GM19438 (cell line): ENCODE measurements around the gene MRPL19.

ENCODE experiments used
- ATAC-seq: cut with Tn5 transposase; IDR thresholded peaks from one replicate; pipeline ENCODE4 v1.9.1; 2021; ENCODE audit warnings: low read depth; ENCODE audit not compliant: unreplicated experiment

Gene MRPL19

DNA sequence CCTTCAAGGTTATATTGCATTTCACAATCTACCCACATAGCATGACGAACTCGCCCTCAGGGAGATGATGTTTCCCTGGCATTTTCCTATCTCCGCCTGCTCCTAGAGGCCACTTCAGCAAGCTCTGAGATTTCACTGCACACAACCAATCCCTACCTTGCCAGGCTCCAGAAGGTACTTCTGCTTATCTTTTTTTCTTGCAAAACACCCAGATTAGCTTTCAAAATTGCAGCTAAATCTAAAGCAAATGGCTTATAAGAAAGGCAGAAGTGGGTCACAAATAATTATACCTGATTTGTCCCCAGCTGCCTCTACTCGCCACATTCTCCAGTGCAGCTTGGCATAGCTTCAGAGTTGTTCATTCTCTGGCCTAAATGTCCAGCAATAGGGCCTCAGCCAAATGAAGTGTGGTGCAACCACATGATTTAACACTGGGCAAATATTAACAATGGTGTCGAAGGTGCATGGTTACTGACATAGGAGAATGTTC, 32.4 kb upstream of the MRPL19 start:
- ATAC-seq, result no peak

DNA sequence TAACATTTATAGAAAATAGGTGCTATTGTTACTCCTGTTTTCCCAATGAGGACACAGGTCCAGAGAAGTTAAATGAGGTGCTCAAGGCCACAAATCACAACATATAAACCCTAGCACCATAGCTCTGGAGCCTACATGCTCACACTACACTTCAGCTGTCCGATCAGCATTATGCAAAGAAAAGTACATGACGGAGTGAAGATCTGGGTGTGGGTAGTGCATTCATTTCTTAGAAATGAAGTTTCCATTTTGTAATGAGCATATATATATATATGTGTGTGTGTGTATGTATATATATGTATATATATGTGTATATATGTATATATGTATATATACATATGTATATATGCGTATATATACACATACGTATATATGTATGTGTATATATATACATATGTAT, 30.2 kb upstream of the MRPL19 start:
- no peak for ATAC-seq

DNA sequence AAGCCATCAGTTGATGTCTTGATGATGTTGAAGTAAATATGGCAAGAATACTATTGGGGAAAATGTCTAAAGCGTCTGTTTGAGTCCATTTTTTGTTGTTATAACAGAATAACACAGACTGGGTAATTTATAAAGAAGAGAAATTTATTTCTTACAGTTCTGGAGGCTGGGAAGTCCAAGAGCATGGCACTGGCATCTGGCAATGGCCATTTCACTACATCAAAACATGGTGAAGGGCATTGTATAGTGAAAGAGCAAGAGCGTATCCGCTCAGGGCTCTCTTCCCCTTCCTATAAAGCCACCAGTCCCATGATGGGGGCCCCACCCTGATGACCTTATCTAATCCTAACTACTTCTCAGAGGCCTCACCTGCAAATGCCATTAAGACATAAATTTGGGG, 29.6 kb upstream of the MRPL19 start:
- no peak for ATAC-seq

- ATAC-seq, result no peak
Measured at GRCh38 chr2:75619956-75620740, 26.4 kb upstream of the MRPL19 start.

- ATAC-seq, result no peak
Measured at GRCh38 chr2:75621228-75621627, 25.4 kb upstream of the MRPL19 start.

DNA sequence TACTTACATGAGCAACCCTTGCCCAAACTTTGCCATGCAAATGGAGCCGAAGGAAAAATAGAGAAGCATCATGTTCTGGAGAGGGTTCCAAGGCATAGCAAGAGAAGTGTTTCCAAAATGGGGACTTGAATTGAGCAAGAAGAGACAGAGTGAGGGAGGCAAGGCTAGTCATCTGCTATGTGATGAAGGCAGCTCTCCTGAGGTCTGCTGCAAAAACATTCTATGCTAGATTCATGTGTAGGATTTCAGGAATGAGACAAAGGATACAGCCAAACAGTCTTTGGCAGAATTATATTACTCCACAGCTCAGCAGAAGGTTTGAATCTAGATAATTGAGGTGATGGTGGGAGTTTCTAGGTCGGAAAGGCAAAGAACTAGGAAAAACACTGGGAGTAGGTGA, 24.1 kb upstream of the MRPL19 start:
- no peak for ATAC-seq

- no peak for ATAC-seq
Measured at GRCh38 chr2:75622929-75623328, 23.7 kb upstream of the MRPL19 start.

- ATAC-seq, result peak; percentile 75
Measured at GRCh38 chr2:75627902-75628504, 18.6 kb upstream of the MRPL19 start.

- ATAC-seq, result no peak
Measured at GRCh38 chr2:75632091-75632701, 14.4 kb upstream of the MRPL19 start.

DNA sequence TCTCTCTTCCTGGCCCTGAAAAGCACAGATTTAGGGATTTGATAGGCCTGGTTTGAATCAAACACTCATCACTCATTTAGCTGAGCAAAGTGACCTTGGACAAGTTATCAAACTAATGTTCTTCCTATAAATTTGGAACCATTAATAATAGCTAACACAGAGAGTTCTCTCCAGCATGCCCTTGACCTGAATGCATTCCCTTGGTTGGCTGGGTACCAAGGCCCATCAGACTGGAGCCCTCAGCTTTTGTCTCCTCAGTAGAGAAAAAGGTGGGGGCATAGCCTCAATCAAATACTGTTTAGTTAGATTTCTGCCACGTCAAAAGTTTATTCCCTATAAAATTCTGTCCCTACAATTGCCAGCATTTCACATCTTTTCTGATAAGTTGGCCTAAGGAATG, 13.8 kb upstream of the MRPL19 start:
- no peak for ATAC-seq

DNA sequence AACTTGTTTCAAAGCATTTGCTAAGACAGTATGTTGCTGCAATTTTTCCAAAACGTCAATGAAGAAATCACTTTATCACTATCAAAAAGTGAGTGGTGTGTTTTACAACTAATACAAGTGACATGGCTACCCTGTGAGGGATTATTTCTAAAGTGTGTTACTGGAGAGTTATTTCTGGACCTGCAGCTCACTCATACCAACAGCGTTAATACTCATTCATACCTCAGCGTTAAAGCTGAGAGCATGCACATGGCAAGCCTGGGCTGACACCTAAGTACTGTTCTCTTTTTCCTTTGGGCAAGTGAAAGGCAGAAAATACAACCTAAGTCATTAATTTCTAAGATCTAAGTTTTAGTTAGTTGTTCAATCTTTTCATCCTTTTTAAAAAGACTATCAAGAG, 13.0 kb upstream of the MRPL19 start:
- ATAC-seq, result no peak

GRCh38 chr2:75634945-75635344, 11.6 kb upstream of the MRPL19 start:
- no peak for ATAC-seq

DNA sequence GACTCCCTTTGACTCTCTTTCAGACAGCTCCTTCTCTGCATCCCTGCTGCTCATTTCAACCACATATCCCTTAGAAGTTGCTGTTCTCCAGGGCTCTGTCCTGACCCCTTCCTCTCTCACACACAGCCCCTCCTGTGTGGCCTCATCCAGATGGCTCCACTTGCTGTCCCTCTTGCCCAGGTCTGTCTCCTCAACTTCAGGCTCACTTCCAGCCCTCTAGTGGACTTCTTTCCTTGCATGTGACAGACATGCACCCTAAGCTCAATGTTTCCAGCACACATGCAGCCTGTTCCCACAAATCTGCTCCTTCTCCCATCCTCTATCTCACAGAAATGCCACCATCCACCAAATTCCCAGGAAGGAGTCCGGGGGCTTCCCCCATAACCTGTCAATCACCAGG, 9.0 kb upstream of the MRPL19 start:
- no peak for ATAC-seq

GRCh38 chr2:75640621-75641121, 5.9 kb upstream of the MRPL19 start:
- peak; percentile 95 for ATAC-seq

DNA sequence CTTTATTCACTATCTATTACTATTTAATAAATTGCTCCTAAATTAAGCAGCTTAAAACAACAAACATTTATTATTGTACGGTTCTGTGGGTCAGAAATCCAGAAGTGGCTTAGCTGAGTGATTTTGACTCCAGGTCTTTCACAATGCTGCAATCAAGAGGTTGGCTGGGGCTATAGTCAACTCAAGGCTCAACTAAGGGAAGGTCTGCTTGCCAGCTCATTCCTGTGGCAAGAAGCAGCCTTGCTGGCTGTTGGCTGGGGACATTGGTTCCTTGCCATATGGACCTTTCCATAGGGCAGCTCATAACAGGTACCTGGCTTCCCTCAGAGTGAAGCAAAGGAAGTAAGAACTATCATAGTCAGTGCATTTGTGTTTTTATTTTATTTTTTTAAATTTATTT, 5.0 kb upstream of the MRPL19 start:
- no peak for ATAC-seq

GRCh38 chr2:75643980-75644379, 2.6 kb upstream of the MRPL19 start:
- ATAC-seq, result no peak

DNA sequence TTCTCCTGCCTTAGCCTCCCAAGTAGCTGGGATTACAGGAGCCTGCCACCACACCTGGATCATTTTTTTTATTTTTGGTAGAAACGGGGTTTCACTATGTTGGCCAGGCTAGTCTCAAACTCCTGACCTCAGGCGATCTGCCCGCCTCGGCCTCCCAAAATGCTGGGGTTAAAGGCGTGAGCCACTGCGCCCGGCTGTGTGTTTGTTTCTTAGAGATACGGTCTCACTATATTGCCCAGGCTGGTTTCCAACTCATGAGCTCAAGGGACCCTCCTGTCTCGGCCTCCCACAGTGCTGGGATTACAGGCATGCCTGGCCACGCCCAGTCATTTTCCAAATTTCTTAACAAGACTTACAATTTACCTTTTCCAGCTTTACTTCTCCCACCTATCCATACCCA, 940 bp upstream of the MRPL19 start:
- no peak for ATAC-seq

DNA sequence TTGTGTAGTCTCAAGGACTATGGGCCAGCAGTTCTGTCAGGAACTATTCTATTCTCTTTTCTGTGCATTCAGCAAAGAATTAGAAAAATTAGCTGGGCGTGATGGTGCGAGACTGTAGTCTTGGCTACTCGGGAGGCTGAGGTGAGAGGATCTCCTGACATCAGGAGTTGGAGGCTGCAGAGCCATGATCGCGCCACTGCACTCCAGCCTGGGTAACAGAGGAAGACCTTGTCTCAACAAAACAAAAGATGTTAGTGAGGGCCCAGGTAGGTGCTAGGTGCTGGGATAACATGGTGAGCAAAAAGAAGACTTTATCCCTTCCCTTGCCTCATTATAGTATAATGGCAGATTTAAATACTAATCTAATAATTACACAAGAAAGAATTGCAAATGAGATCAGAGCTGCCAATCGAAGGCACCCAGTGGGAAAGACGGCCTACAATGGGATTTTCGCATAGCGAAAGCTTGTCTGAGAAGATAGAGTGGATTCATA, 447 bp upstream of the MRPL19 start:
- ATAC-seq, result peak; percentile 4

GRCh38 chr2:75647771-75648170, 1.2 kb downstream of the MRPL19 start:
- no peak for ATAC-seq

- no peak for ATAC-seq
Measured at GRCh38 chr2:75654012-75654411, 7.4 kb downstream of the MRPL19 start.

GRCh38 chr2:75655861-75656260, 9.3 kb downstream of the MRPL19 start:
- no peak for ATAC-seq
